Caco-2 (cell line): ENCODE results near the gene IL26. TPM values are rescaled to one million over a fixed set of nuclear protein-coding genes. Genes with fewer than 3 reads are reported as not detected.

Experiments
- BruUV-seq: library from RNA; stranded (reverse); fragments of 400-500 nt; replicated peaks from 2 replicates; lab custom pipeline; 2021; lab: Mats Ljungman, UMichigan
- CTCF ChIA-PET: fragments of 300-600 bp; sonication (Branson Sonifier 250); formaldehyde crosslinking; loops from one replicate; lab custom pipeline; 2022; ENCODE audit warnings: antibody characterized with exemption; lab: Charles Lee
- POLR2A ChIA-PET: fragments of 300-600 bp; sonication (Branson Sonifier 250); formaldehyde crosslinking; loops from one replicate; lab custom pipeline; 2022; ENCODE audit warnings: antibody characterized with exemption; lab: Charles Lee
- DNase-seq, 2 experiments: peaks; one replicate each; pipeline versions ENCODE4 v3.0.0 to v3.0.0-alpha.2; 2020 to 2022
- H3K27me3 ChIP-seq: replicated peaks from 2 replicates; pipeline ENCODE4 v1.6.0; 2011; ENCODE audit warnings: low read length; ENCODE audit not compliant: control insufficient read depth, insufficient read depth
- H3K36me3 ChIP-seq: 2 replicates; pipeline ENCODE4 v1.5.1; 2011; ENCODE audit warnings: low read length; ENCODE audit not compliant: control insufficient read depth, insufficient read depth
- H3K4me1 ChIP-seq: fragments of 250-450 bp; sonication (Bioruptor Pico); 2 replicates; pipeline ENCODE4 v1.5.1; 2020; ENCODE audit warnings: mild to moderate bottlenecking
- H3K4me3 ChIP-seq: 2 replicates; pipeline ENCODE4 v1.5.1; 2011; ENCODE audit warnings: low read depth, mild to moderate bottlenecking, control low read depth, low read length
- H3K9me3 ChIP-seq: fragments of 250-450 bp; sonication (Bioruptor Pico); 2 replicates; pipeline ENCODE4 v1.5.1; 2020; ENCODE audit warnings: mild to moderate bottlenecking, moderate library complexity
- H3K27ac Mint-ChIP-seq: one replicate; pipeline ENCODE4 v1.8.0; 2022; ENCODE audit warnings: mixed read lengths; ENCODE audit not compliant: unreplicated experiment
- H3K27me3 Mint-ChIP-seq: one replicate; pipeline ENCODE4 v1.8.0; 2022; ENCODE audit warnings: mixed read lengths; ENCODE audit not compliant: insufficient read depth, unreplicated experiment
- H3K36me3 Mint-ChIP-seq: one replicate; pipeline ENCODE4 v1.8.0; 2022; ENCODE audit warnings: mild to moderate bottlenecking, mixed read lengths; ENCODE audit not compliant: insufficient read depth, unreplicated experiment
- H3K4me1 Mint-ChIP-seq: one replicate; pipeline ENCODE4 v1.8.0; 2022; ENCODE audit warnings: low read depth, mixed read lengths; ENCODE audit not compliant: unreplicated experiment
- H3K4me3 Mint-ChIP-seq: one replicate; pipeline ENCODE4 v1.8.0; 2022; ENCODE audit warnings: mild to moderate bottlenecking, moderate library complexity, mixed read lengths; ENCODE audit not compliant: unreplicated experiment
- H3K9me3 Mint-ChIP-seq: one replicate; pipeline ENCODE4 v1.8.0; 2022; ENCODE audit warnings: mixed read lengths; ENCODE audit not compliant: unreplicated experiment
- CTCF ChIP-seq, 2 experiments: fragments of 200-600 bp in 1 of 2; IDR thresholded peaks; 1 replicate in 1 of 2; 2 replicates in 1 of 2; pipeline versions ENCODE4 v1.5.1 to v1.8.0; 2011 to 2022; ENCODE audit warnings: antibody characterized with exemption in 1 of 2, control low read depth in 1 of 2, inconsistent platforms in 1 of 2, low read depth in 1 of 2, low read length in 1 of 2, mild to moderate bottlenecking in 1 of 2, moderate library complexity in 1 of 2; ENCODE audit not compliant: insufficient read depth in 1 of 2, severe bottlenecking in 1 of 2, unreplicated experiment in 1 of 2
- intact Hi-C: fragments of 100-400 bp; cut with micrococcal nuclease; formaldehyde crosslinking; loops from one replicate; pipeline ENCODE4 v1.10.0; 2022; ENCODE audit not compliant: unreplicated experiment
- total RNA-seq: library from RNA; stranded (reverse); gene quantifications from 2 replicates; pipeline ENCODE4 v1.2.3, GENCODE V29; 2022

Gene IL26
- total RNA-seq, 1 experiment from 2014 or later: not detected

- Histone ChIP-seq H3K36me3 (no peaks in the 10 kb centered on the region), H3K4me1 (no peaks in the 10 kb centered on the region), H3K27me3 (no peaks in the 10 kb centered on the region), H3K9me3 (no peaks in the 10 kb centered on the region), H3K4me3 (no peak overlapping the region)
- CTCF ChIA-PET: no interaction called here
- no TSS peak for BruUV-seq
- no peak for TF ChIP-seq CTCF (IDR thresholded peaks at IDR 0.05; ENCODE audit: insufficient read depth in 1 of 2, low read depth in 1 of 2, low read length in 1 of 2, severe bottlenecking in 1 of 2, unreplicated experiment in 1 of 2)
- intact Hi-C loops: no loop called here
- Mint-ChIP-seq H3K36me3 (no peaks in the 10 kb centered on the region), H3K27me3 (peaks cover 27% of the 10 kb centered on the region), H3K4me3 (no peak overlapping the region), H3K9me3 (no peaks in the 10 kb centered on the region), H3K4me1 (no peaks in the 10 kb centered on the region), H3K27ac (no peak overlapping the region)
- POLR2A ChIA-PET: no interaction called here
- no peak for DNase-seq
Observed at GRCh38 chr12:68250454-68250853, 24.8 kb upstream of the IL26 start.

- H3K36me3 ChIP-seq: no peaks in the 10 kb centered on the region
- ChIA-PET POLR2A (no interaction called here), CTCF (no interaction called here)
- Mint-ChIP-seq H3K27ac (no peak overlapping the region), H3K4me3 (no peak overlapping the region), H3K9me3 (no peaks in the 10 kb centered on the region), H3K4me1 (no peaks in the 10 kb centered on the region), H3K36me3 (no peaks in the 10 kb centered on the region), H3K27me3 (peaks cover 20% of the 10 kb centered on the region)
- no peaks in the 10 kb centered on the region for H3K9me3 ChIP-seq
- H3K4me3 ChIP-seq: no peak overlapping the region
- BruUV-seq: no TSS peak
- TF ChIP-seq CTCF (IDR thresholded peaks at IDR 0.05; ENCODE audit: insufficient read depth in 1 of 2, low read depth in 1 of 2, low read length in 1 of 2, severe bottlenecking in 1 of 2, unreplicated experiment in 1 of 2): no peak
- H3K4me1 ChIP-seq: no peaks in the 10 kb centered on the region
- no peaks in the 10 kb centered on the region for H3K27me3 ChIP-seq
- no peak for DNase-seq
- intact Hi-C loops: no loop called here
Observed at GRCh38 chr12:68247785-68248184, 22.2 kb upstream of the IL26 start.

- Mint-ChIP-seq H3K27ac (no peak overlapping the region), H3K36me3 (no peaks in the 10 kb centered on the region), H3K9me3 (no peaks in the 10 kb centered on the region), H3K4me3 (no peak overlapping the region), H3K4me1 (no peaks in the 10 kb centered on the region), H3K27me3 (peaks cover 13% of the 10 kb centered on the region)
- ChIA-PET CTCF (no interaction called here), POLR2A (no interaction called here)
- no peak for TF ChIP-seq CTCF (IDR thresholded peaks at IDR 0.05; ENCODE audit: insufficient read depth in 1 of 2, low read depth in 1 of 2, low read length in 1 of 2, severe bottlenecking in 1 of 2, unreplicated experiment in 1 of 2)
- BruUV-seq: no TSS peak
- H3K4me3 ChIP-seq: no peak overlapping the region
- DNase-seq: no peak
- intact Hi-C loops: no loop called here
- H3K4me1 ChIP-seq: no peaks in the 10 kb centered on the region
- H3K27me3 ChIP-seq: no peaks in the 10 kb centered on the region
- H3K9me3 ChIP-seq: no peaks in the 10 kb centered on the region
- H3K36me3 ChIP-seq: no peaks in the 10 kb centered on the region
Observed at GRCh38 chr12:68246350-68246749, 20.7 kb upstream of the IL26 start.
